Measurements from ENCODE around the gene OR2W1. TPM values are rescaled to one million over a fixed set of nuclear protein-coding genes. Genes with fewer than 3 reads are reported as not detected.

The OR2W1 gene
- total RNA-seq, 1 donor from 2014 or later: not detected

- DNase-seq: no peak
Measured at GRCh38 chr6:28996844-28997510, 48.0 kb downstream of the OR2W1 start.

- no peak for DNase-seq
Measured at GRCh38 chr6:28995093-28995650, 49.8 kb downstream of the OR2W1 start.

Other genes with a start within 250 kb of the OR2W1 start
- 65.2 TPM for gene TRIM27, start 121.2 kb downstream of the OR2W1 start, total RNA-seq
- 8.9 TPM for gene ZNF311, start 39.9 kb downstream of the OR2W1 start, total RNA-seq
- not detected for gene OR2B3, start 42.1 kb upstream of the OR2W1 start, total RNA-seq
- not detected for gene OR2J1, start 54.3 kb upstream of the OR2W1 start, total RNA-seq
- not detected for gene OR2J3, start 62.9 kb upstream of the OR2W1 start, total RNA-seq
- gene OR2J2, start 125.7 kb upstream of the OR2W1 start, total RNA-seq: not detected